ENCODE data around the gene MAML3.

MAML3 gene

GRCh38 chr4:139919004-139919403 lies 235.0 kb downstream of the MAML3 start:
- no peak for DNase-seq (ENCODE audit: extremely low read depth, low read depth)
- no peak for TF ChIP-seq CTCF (IDR thresholded peaks at IDR 0.05; ENCODE audit: low read depth, low read length, missing control alignments)

GRCh38 chr4:139918591-139918990 lies 235.4 kb downstream of the MAML3 start:
- no peak overlapping the region for H3K4me3 ChIP-seq (replicated peaks; ENCODE audit: low read depth, low read length)
- no peak for TF ChIP-seq CTCF (IDR thresholded peaks at IDR 0.05; ENCODE audit: low read depth, low read length, missing control alignments)
- DNase-seq (ENCODE audit: extremely low read depth, low read depth), result no peak

More at GRCh38 chr4:139919004-139919403, 235.0 kb downstream of the MAML3 start:
- H3K4me3 ChIP-seq (replicated peaks; ENCODE audit: low read depth, low read length), result no peak overlapping the region

GRCh38 chr4:139917896-139918295 lies 236.1 kb downstream of the MAML3 start:
- TF ChIP-seq CTCF (IDR thresholded peaks at IDR 0.05; ENCODE audit: low read depth, low read length, missing control alignments), result no peak
- DNase-seq (ENCODE audit: extremely low read depth, low read depth), result no peak
- H3K4me3 ChIP-seq (replicated peaks; ENCODE audit: low read depth, low read length), result no peak overlapping the region

- no peak for TF ChIP-seq CTCF (IDR thresholded peaks at IDR 0.05; ENCODE audit: low read depth, low read length, missing control alignments)
- DNase-seq (ENCODE audit: extremely low read depth, low read depth), result no peak
- H3K4me3 ChIP-seq (replicated peaks; ENCODE audit: low read depth, low read length), result no peak overlapping the region
Measured at GRCh38 chr4:139916041-139916440, 237.9 kb downstream of the MAML3 start.

DNA sequence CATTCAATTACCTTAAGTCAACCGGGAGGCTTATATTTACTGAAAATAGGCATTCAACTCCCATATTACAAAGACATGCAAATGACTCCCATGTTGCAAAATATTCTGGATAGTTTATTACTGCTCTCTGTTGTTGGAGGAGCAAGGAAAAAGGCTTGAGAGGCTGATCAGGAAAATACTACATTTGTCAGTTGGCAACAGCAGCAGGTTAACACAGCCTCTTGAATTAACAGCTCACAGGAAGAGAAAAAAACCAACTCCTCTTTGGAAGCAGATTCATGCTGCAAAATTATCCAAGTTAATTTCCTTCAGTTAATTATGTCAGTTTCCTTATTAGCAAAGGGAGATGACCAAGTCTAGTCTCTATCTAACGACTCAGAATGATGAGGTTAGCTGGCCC lies 238.9 kb downstream of the MAML3 start:
- no peak overlapping the region for H3K4me3 ChIP-seq (replicated peaks; ENCODE audit: low read depth, low read length)
- DNase-seq (ENCODE audit: extremely low read depth, low read depth), result no peak
- TF ChIP-seq CTCF (IDR thresholded peaks at IDR 0.05; ENCODE audit: low read depth, low read length, missing control alignments), result no peak

- DNase-seq (ENCODE audit: extremely low read depth, low read depth), result no peak
- H3K4me3 ChIP-seq (replicated peaks; ENCODE audit: low read depth, low read length), result no peak overlapping the region
- no peak for TF ChIP-seq CTCF (IDR thresholded peaks at IDR 0.05; ENCODE audit: low read depth, low read length, missing control alignments)
Measured at GRCh38 chr4:139913995-139914598, 239.9 kb downstream of the MAML3 start.

Data from HFF-Myc (cell line).